ENCODE results near the gene FGF5.

Gene FGF5

DNA sequence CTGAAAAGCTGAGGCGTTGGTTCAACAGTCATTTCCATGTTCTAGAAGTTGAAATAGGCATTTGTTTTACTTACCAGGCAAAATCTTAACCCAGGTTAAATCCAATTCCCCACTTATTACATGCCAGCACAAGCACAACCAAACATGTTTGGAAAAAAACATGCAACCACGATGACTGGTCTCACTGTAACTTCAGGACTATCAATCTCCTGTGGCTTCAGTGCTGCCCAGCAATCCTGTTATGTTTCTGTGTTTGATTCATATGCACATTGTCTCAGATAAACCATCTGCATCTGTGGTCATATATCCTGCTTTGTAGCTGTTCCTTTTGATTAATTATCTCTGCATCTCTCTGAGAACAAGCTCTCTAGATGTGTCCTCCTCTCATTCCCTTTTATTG lies 40.9 kb upstream of the FGF5 start:
- DNase-seq, result no peak
- Histone ChIP-seq H3K9me3 (ENCODE audit: control insufficient read depth, low read length) (no peaks in the 10 kb centered on the region), H3K4ac (ENCODE audit: low read depth in 1 of 2, low read length in 2 of 2) (no peak overlapping the region), H4K91ac (ENCODE audit: low read length) (no peak overlapping the region), H2BK12ac (ENCODE audit: low read length in 2 of 2) (no peak overlapping the region), H3K4me1 (ENCODE audit: control insufficient read depth, insufficient read depth, low read depth, low read length) (no peaks in the 10 kb centered on the region), H2BK15ac (ENCODE audit: low read depth, poor library complexity, severe bottlenecking) (no peak overlapping the region), H2BK120ac (ENCODE audit: low read depth, low read length) (no peak overlapping the region), H3K27ac (ENCODE audit: low read length, poor library complexity, severe bottlenecking) (no peak overlapping the region), H3K36me3 (ENCODE audit: control insufficient read depth in 1 of 2, insufficient read depth in 2 of 2, low read depth in 1 of 2, low read length in 2 of 2) (no peaks in the 10 kb centered on the region), H3K4me3 (ENCODE audit: insufficient read depth in 1 of 2, low read depth in 1 of 2, low read length in 2 of 2) (no peak overlapping the region), H2BK5ac (ENCODE audit: low read depth, low read length, poor library complexity, severe bottlenecking) (no peak overlapping the region), H3K27me3 (ENCODE audit: control insufficient read depth in 1 of 2, insufficient read depth in 1 of 2, low read length in 2 of 2) (no peaks in the 10 kb centered on the region), H3K18ac (ENCODE audit: low read depth in 1 of 2, low read length in 2 of 2) (no peak overlapping the region), H2AK5ac (ENCODE audit: low read length, severe bottlenecking) (no peak overlapping the region), H3K23ac (ENCODE audit: low read length in 2 of 2) (no peak overlapping the region), H2AFZ (ENCODE audit: low read depth, low read length) (no peak overlapping the region), H3K9ac (ENCODE audit: low read length) (no peak overlapping the region), H3K14ac (ENCODE audit: low read length in 2 of 2) (no peak overlapping the region), H3K79me1 (replicated peaks; ENCODE audit: low read length, poor library complexity, severe bottlenecking) (no peaks in the 10 kb centered on the region), H3K4me2 (ENCODE audit: low read length, poor library complexity, severe bottlenecking) (no peak overlapping the region), H4K8ac (ENCODE audit: low read length) (no peak overlapping the region)
- WGBS, result 88% methylated on average over 2 of the region's 2 CpGs

DNA sequence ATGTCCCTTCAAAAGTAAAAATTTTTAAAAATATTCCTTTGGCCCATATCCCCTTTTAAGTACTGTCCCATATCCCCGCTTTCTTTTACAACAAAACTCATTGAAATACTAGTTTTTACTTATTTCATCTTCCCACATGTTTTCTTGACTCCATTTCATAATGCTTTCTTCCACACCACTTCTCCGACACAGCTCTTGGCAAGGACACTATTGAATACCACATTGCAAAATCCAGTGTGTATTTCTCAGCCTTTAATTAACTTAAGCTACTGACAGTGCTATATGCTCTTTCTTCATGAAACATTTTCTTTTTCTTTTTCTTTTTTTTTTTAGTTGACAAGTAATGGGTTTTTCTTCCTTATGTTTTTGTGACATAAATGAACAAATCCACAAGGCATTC lies 40.4 kb upstream of the FGF5 start:
- Histone ChIP-seq H3K4me2 (ENCODE audit: low read length, poor library complexity, severe bottlenecking) (no peak overlapping the region), H2BK5ac (ENCODE audit: low read depth, low read length, poor library complexity, severe bottlenecking) (no peak overlapping the region), H3K9ac (ENCODE audit: low read length) (no peak overlapping the region), H3K4ac (ENCODE audit: low read depth in 1 of 2, low read length in 2 of 2) (no peak overlapping the region), H3K27me3 (ENCODE audit: control insufficient read depth in 1 of 2, insufficient read depth in 1 of 2, low read length in 2 of 2) (no peaks in the 10 kb centered on the region), H3K27ac (ENCODE audit: low read length, poor library complexity, severe bottlenecking) (no peak overlapping the region), H4K8ac (ENCODE audit: low read length) (no peak overlapping the region), H2BK120ac (ENCODE audit: low read depth, low read length) (no peak overlapping the region), H3K79me1 (replicated peaks; ENCODE audit: low read length, poor library complexity, severe bottlenecking) (no peaks in the 10 kb centered on the region), H3K4me3 (ENCODE audit: insufficient read depth in 1 of 2, low read depth in 1 of 2, low read length in 2 of 2) (no peak overlapping the region), H3K14ac (ENCODE audit: low read length in 2 of 2) (no peak overlapping the region), H3K18ac (ENCODE audit: low read depth in 1 of 2, low read length in 2 of 2) (no peak overlapping the region), H3K23ac (ENCODE audit: low read length in 2 of 2) (no peak overlapping the region), H4K91ac (ENCODE audit: low read length) (no peak overlapping the region), H2BK12ac (ENCODE audit: low read length in 2 of 2) (no peak overlapping the region), H2BK15ac (ENCODE audit: low read depth, poor library complexity, severe bottlenecking) (no peak overlapping the region), H2AFZ (ENCODE audit: low read depth, low read length) (no peak overlapping the region), H3K9me3 (ENCODE audit: control insufficient read depth, low read length) (no peaks in the 10 kb centered on the region), H3K4me1 (ENCODE audit: control insufficient read depth, insufficient read depth, low read depth, low read length) (no peaks in the 10 kb centered on the region), H2AK5ac (ENCODE audit: low read length, severe bottlenecking) (no peak overlapping the region), H3K36me3 (ENCODE audit: control insufficient read depth in 1 of 2, insufficient read depth in 2 of 2, low read depth in 1 of 2, low read length in 2 of 2) (no peaks in the 10 kb centered on the region)
- WGBS, result 49% methylated on average over 2 of the region's 2 CpGs
- DNase-seq, result no peak

DNA sequence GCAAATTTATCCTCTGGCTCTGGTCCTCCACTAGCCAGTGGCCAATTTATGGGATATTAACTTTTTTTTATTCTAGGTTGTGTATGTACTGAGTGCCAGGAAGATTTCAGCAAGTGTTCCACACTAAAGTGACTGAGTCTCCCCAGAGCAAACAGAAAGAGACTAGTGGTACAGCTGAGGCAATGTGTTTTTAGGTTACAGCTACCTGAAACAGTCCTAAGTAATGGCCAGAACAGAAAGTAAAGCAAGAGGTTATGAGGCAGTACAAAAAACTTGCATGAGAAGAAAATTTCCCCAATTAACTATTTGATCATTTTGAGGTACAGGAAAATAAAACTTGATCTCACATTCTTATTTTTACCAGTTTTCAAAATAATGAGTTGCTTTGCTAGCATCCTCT lies 38.0 kb upstream of the FGF5 start:
- Histone ChIP-seq H3K4me2 (ENCODE audit: low read length, poor library complexity, severe bottlenecking) (no peak overlapping the region), H3K23ac (ENCODE audit: low read length in 2 of 2) (no peak overlapping the region)

DNA sequence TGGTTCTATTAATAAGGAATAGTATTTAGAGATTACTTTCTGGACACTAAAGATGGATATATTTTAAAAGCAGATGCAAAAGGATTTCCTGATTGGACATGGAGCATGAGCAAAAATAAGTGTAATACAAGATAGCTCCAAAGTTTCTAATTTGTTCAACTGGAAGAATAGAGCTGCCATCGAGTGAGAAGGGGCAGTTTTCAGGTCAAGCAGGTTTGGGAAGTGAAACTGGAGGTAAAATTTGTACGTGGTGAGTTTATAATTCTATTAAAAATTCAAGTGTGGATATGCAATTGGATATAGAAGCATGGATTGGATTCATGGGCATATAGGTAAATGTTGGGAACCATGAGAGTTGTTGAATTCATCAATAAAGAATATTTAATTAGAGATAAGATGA lies 37.3 kb upstream of the FGF5 start:
- Histone ChIP-seq H3K27ac (ENCODE audit: low read length, poor library complexity, severe bottlenecking) (no peak overlapping the region), H2AK5ac (ENCODE audit: low read length, severe bottlenecking) (no peak overlapping the region), H3K4me1 (ENCODE audit: control insufficient read depth, insufficient read depth, low read depth, low read length) (no peaks in the 10 kb centered on the region), H4K91ac (ENCODE audit: low read length) (no peak overlapping the region), H3K14ac (ENCODE audit: low read length in 2 of 2) (no peak overlapping the region), H3K4me2 (ENCODE audit: low read length, poor library complexity, severe bottlenecking) (no peak overlapping the region), H4K8ac (ENCODE audit: low read length) (no peak overlapping the region), H3K36me3 (ENCODE audit: control insufficient read depth in 1 of 2, insufficient read depth in 2 of 2, low read depth in 1 of 2, low read length in 2 of 2) (no peaks in the 10 kb centered on the region), H3K4me3 (ENCODE audit: insufficient read depth in 1 of 2, low read depth in 1 of 2, low read length in 2 of 2) (no peak overlapping the region), H2AFZ (ENCODE audit: low read depth, low read length) (no peak overlapping the region), H3K79me1 (replicated peaks; ENCODE audit: low read length, poor library complexity, severe bottlenecking) (no peaks in the 10 kb centered on the region), H2BK15ac (ENCODE audit: low read depth, poor library complexity, severe bottlenecking) (no peak overlapping the region), H2BK5ac (ENCODE audit: low read depth, low read length, poor library complexity, severe bottlenecking) (no peak overlapping the region), H3K27me3 (ENCODE audit: control insufficient read depth in 1 of 2, insufficient read depth in 1 of 2, low read length in 2 of 2) (no peaks in the 10 kb centered on the region), H3K9me3 (ENCODE audit: control insufficient read depth, low read length) (no peaks in the 10 kb centered on the region), H2BK120ac (ENCODE audit: low read depth, low read length) (no peak overlapping the region), H2BK12ac (ENCODE audit: low read length in 2 of 2) (no peak overlapping the region), H3K18ac (ENCODE audit: low read depth in 1 of 2, low read length in 2 of 2) (no peak overlapping the region), H3K23ac (ENCODE audit: low read length in 2 of 2) (no peak overlapping the region), H3K9ac (ENCODE audit: low read length) (no peak overlapping the region), H3K4ac (ENCODE audit: low read depth in 1 of 2, low read length in 2 of 2) (no peak overlapping the region)
- 74% methylated on average over 2 of the region's 2 CpGs for WGBS
- DNase-seq, result no peak

More for the DNA sequence above, 38.0 kb upstream of the FGF5 start:
- H2AFZ ChIP-seq (ENCODE audit: low read depth, low read length), result no peak overlapping the region
- no peak overlapping the region for H2BK5ac ChIP-seq (ENCODE audit: low read depth, low read length, poor library complexity, severe bottlenecking)
- no peak for DNase-seq
- H2BK120ac ChIP-seq (ENCODE audit: low read depth, low read length), result no peak overlapping the region
- no peak overlapping the region for H3K4me3 ChIP-seq (ENCODE audit: insufficient read depth in 1 of 2, low read depth in 1 of 2, low read length in 2 of 2)
- no peak overlapping the region for H4K8ac ChIP-seq (ENCODE audit: low read length)
- no peak overlapping the region for H2AK5ac ChIP-seq (ENCODE audit: low read length, severe bottlenecking)
- H3K9ac ChIP-seq (ENCODE audit: low read length), result no peak overlapping the region
- H4K91ac ChIP-seq (ENCODE audit: low read length), result no peak overlapping the region
- H3K4ac ChIP-seq (ENCODE audit: low read depth in 1 of 2, low read length in 2 of 2), result no peak overlapping the region
- no peak overlapping the region for H2BK15ac ChIP-seq (ENCODE audit: low read depth, poor library complexity, severe bottlenecking)
- no peak overlapping the region for H2BK12ac ChIP-seq (ENCODE audit: low read length in 2 of 2)
- no peaks in the 10 kb centered on the region for H3K4me1 ChIP-seq (ENCODE audit: control insufficient read depth, insufficient read depth, low read depth, low read length)
- no peak overlapping the region for H3K14ac ChIP-seq (ENCODE audit: low read length in 2 of 2)
- H3K27ac ChIP-seq (ENCODE audit: low read length, poor library complexity, severe bottlenecking), result no peak overlapping the region
- H3K9me3 ChIP-seq (ENCODE audit: control insufficient read depth, low read length), result no peaks in the 10 kb centered on the region
- H3K79me1 ChIP-seq (replicated peaks; ENCODE audit: low read length, poor library complexity, severe bottlenecking), result no peaks in the 10 kb centered on the region
- H3K18ac ChIP-seq (ENCODE audit: low read depth in 1 of 2, low read length in 2 of 2), result no peak overlapping the region
- H3K36me3 ChIP-seq (ENCODE audit: control insufficient read depth in 1 of 2, insufficient read depth in 2 of 2, low read depth in 1 of 2, low read length in 2 of 2), result no peaks in the 10 kb centered on the region
- H3K27me3 ChIP-seq (ENCODE audit: control insufficient read depth in 1 of 2, insufficient read depth in 1 of 2, low read length in 2 of 2), result no peaks in the 10 kb centered on the region

Data from mesenchymal stem cell (in vitro differentiated cells and primary cell).